ENCODE results near the gene CHRNA3.
A peak's percentile ranks its signal among the peaks of the same experiment; 100 is the strongest.
"Not testable (repeated sequence)": the region's sequence is repeated elsewhere in the genome, so short reads cannot be mapped to it uniquely, and the experiment has no call there.

CHRNA3 gene

GRCh38 chr15:78565097-78565950, 55.5 kb downstream of the CHRNA3 start, which contains the start of gene CHRNA5:
Gene CHRNA5 (plus strand): TSS chr15:78565520. CDS start chr15:78565720, 200 bp downstream.
- TF ChIP-seq, protein P1, sequence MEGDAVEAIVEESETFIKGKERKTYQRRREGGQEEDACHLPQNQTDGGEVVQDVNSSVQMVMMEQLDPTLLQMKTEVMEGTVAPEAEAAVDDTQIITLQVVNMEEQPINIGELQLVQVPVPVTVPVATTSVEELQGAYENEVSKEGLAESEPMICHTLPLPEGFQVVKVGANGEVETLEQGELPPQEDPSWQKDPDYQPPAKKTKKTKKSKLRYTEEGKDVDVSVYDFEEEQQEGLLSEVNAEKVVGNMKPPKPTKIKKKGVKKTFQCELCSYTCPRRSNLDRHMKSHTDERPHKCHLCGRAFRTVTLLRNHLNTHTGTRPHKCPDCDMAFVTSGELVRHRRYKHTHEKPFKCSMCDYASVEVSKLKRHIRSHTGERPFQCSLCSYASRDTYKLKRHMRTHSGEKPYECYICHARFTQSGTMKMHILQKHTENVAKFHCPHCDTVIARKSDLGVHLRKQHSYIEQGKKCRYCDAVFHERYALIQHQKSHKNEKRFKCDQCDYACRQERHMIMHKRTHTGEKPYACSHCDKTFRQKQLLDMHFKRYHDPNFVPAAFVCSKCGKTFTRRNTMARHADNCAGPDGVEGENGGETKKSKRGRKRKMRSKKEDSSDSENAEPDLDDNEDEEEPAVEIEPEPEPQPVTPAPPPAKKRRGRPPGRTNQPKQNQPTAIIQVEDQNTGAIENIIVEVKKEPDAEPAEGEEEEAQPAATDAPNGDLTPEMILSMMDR (IDR thresholded peaks at IDR 0.05; ENCODE audit: control insufficient read depth, extremely low read depth, insufficient read depth) = no peak
- DNase-seq (ENCODE audit: low read depth) = peak; percentile 72

GRCh38 chr15:78564743-78565096, 56.1 kb downstream of the CHRNA3 start:
- DNase-seq (ENCODE audit: low read depth) = no peak
- TF ChIP-seq, protein P1 (IDR thresholded peaks at IDR 0.05; ENCODE audit: control insufficient read depth, extremely low read depth, insufficient read depth) = no peak
- peak overlapping the region; percentile 77 for H3K4me3 ChIP-seq (ENCODE audit: low read depth, low read length)

More at GRCh38 chr15:78565097-78565950, 55.5 kb downstream of the CHRNA3 start, which contains the start of gene CHRNA5:
- peak within 1 kb of the TSS; percentile 77 for H3K4me3 ChIP-seq (ENCODE audit: low read depth, low read length)

- no peak for DNase-seq (ENCODE audit: low read depth)
- TF ChIP-seq, protein P1 (IDR thresholded peaks at IDR 0.05; ENCODE audit: control insufficient read depth, extremely low read depth, insufficient read depth) = no peak
- no peak overlapping the region for H3K4me3 ChIP-seq (ENCODE audit: low read depth, low read length)
Measured at GRCh38 chr15:78563092-78563491, 57.7 kb downstream of the CHRNA3 start.

GRCh38 chr15:78561490-78561889, 59.3 kb downstream of the CHRNA3 start:
- no peak overlapping the region for H3K4me3 ChIP-seq (ENCODE audit: low read depth, low read length)
- TF ChIP-seq, protein P1 (IDR thresholded peaks at IDR 0.05; ENCODE audit: control insufficient read depth, extremely low read depth, insufficient read depth) = no peak
- DNase-seq (ENCODE audit: low read depth) = no peak

- not testable (repeated sequence) for DNase-seq (ENCODE audit: low read depth); H3K4me3 ChIP-seq (ENCODE audit: low read depth, low read length)
Measured at GRCh38 chr15:78560201-78560600, 60.6 kb downstream of the CHRNA3 start.

- DNase-seq (ENCODE audit: low read depth) = no peak
- no peak overlapping the region for H3K4me3 ChIP-seq (ENCODE audit: low read depth, low read length)
- TF ChIP-seq, protein P1 (IDR thresholded peaks at IDR 0.05; ENCODE audit: control insufficient read depth, extremely low read depth, insufficient read depth) = peak; percentile 13; the same call in 1 of the 2 replicates
Measured at GRCh38 chr15:78552597-78552996, 68.2 kb downstream of the CHRNA3 start.

GRCh38 chr15:78551902-78552301, 68.9 kb downstream of the CHRNA3 start:
- TF ChIP-seq, protein P1 (IDR thresholded peaks at IDR 0.05; ENCODE audit: control insufficient read depth, extremely low read depth, insufficient read depth) = no peak
- DNase-seq (ENCODE audit: low read depth) = no peak
- no peak overlapping the region for H3K4me3 ChIP-seq (ENCODE audit: low read depth, low read length)

All from LNCaP clone FGC (cell line).